ENCODE data around the gene CMTM7.

GRCh38 chr3:32435911-32436815 is 44.5 kb downstream of the CMTM7 start:
- TF ChIP-seq RXRA (IDR thresholded peaks at IDR 0.05; ENCODE audit: borderline replicate concordance, low read depth) (no peak), GABPA (IDR thresholded peaks at IDR 0.05; ENCODE audit: low read depth) (no peak), NRF1 (IDR thresholded peaks at IDR 0.05; ENCODE audit: low read depth, low read length) (no peak), POLR2AphosphoS5 (IDR thresholded peaks at IDR 0.05; ENCODE audit: low read depth, low read length) (no peak), YY1 (IDR thresholded peaks at IDR 0.05; ENCODE audit: low read depth) (no peak), SIN3A (IDR thresholded peaks at IDR 0.05; ENCODE audit: borderline replicate concordance, low read depth, low read length) (no peak), JUND (IDR thresholded peaks at IDR 0.05) (no peak), SMC3 (IDR thresholded peaks at IDR 0.05; ENCODE audit: low read depth, low read length) (no peak), EP300 (IDR thresholded peaks at IDR 0.05; ENCODE audit: borderline replicate concordance in 1 of 2, low read depth in 1 of 2, low read length in 1 of 2) (no peak), TCF12 (IDR thresholded peaks at IDR 0.05) (peak; percentile 27; the same call in 1 of the 2 replicates), PBX3 (IDR thresholded peaks at IDR 0.05) (no peak), RAD21 (IDR thresholded peaks at IDR 0.05; ENCODE audit: low read length) (no peak)
- TF ChIP-seq, protein P1, sequence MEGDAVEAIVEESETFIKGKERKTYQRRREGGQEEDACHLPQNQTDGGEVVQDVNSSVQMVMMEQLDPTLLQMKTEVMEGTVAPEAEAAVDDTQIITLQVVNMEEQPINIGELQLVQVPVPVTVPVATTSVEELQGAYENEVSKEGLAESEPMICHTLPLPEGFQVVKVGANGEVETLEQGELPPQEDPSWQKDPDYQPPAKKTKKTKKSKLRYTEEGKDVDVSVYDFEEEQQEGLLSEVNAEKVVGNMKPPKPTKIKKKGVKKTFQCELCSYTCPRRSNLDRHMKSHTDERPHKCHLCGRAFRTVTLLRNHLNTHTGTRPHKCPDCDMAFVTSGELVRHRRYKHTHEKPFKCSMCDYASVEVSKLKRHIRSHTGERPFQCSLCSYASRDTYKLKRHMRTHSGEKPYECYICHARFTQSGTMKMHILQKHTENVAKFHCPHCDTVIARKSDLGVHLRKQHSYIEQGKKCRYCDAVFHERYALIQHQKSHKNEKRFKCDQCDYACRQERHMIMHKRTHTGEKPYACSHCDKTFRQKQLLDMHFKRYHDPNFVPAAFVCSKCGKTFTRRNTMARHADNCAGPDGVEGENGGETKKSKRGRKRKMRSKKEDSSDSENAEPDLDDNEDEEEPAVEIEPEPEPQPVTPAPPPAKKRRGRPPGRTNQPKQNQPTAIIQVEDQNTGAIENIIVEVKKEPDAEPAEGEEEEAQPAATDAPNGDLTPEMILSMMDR (IDR thresholded peaks at IDR 0.05) = no peak

Measured in SK-N-SH (cell line).